HL-60 (cell line): Measurements from ENCODE around the gene OR13C8.
"Not testable (repeated sequence)": the region's sequence is repeated elsewhere in the genome, so short reads cannot be mapped to it uniquely, and the experiment has no call there.

Experiments
- DNase-seq, 2 experiments: peaks; one replicate each; pipeline ENCODE4 v3.0.0-alpha.2; 2010 to 2020; ENCODE audit warnings: low read depth in 1 of 2, low spot score in 1 of 2
- H3K27ac ChIP-seq: fragments of 250-450 bp; sonication (Bioruptor Pico); replicated peaks from 2 replicates; pipeline ENCODE4 v1.5.1; 2020; ENCODE audit warnings: mild to moderate bottlenecking, moderate library complexity
- H3K27me3 ChIP-seq: fragments of 250-450 bp; sonication (Bioruptor Pico); 2 replicates; pipeline ENCODE4 v1.5.1; 2021; ENCODE audit warnings: mild to moderate bottlenecking, moderate library complexity; ENCODE audit not compliant: insufficient read depth, poor library complexity, severe bottlenecking
- H3K4me3 ChIP-seq: replicated peaks from 2 replicates; pipeline ENCODE4 v1.5.1; 2011; ENCODE audit warnings: mild to moderate bottlenecking, control low read depth, low read length; ENCODE audit not compliant: insufficient read depth
- GABPA ChIP-seq: IDR thresholded peaks from 2 replicates; pipeline ENCODE4 v1.6.1; 2012; ENCODE audit warnings: low read depth
- POLR2AphosphoS5 ChIP-seq: IDR thresholded peaks from 2 replicates; pipeline ENCODE4 v1.6.1; 2012; ENCODE audit warnings: low read depth
- SPI1 ChIP-seq: IDR thresholded peaks from 2 replicates; pipeline ENCODE4 v1.6.1; 2012; ENCODE audit warnings: low read depth, mild to moderate bottlenecking, borderline replicate concordance
- long read RNA-seq: library from polyadenylated mRNA; unstranded; transcript quantifications from one replicate; pipeline ENCODE4 v2.0.0, GENCODE V29; 2020
- TF ChIP-seq, protein P1 (sequence below): IDR thresholded peaks from one replicate; pipeline ENCODE4 v1.5.1; 2011; ENCODE audit warnings: low read length, control low read depth, inconsistent platforms; ENCODE audit not compliant: insufficient read depth
- TF ChIP-seq, protein P2 (sequence below): IDR thresholded peaks from 2 replicates; pipeline ENCODE4 v1.6.1; 2012; ENCODE audit warnings: low read depth; ENCODE audit not compliant: insufficient replicate concordance

The OR13C8 gene
- long read RNA-seq: 0 reads

DNA sequence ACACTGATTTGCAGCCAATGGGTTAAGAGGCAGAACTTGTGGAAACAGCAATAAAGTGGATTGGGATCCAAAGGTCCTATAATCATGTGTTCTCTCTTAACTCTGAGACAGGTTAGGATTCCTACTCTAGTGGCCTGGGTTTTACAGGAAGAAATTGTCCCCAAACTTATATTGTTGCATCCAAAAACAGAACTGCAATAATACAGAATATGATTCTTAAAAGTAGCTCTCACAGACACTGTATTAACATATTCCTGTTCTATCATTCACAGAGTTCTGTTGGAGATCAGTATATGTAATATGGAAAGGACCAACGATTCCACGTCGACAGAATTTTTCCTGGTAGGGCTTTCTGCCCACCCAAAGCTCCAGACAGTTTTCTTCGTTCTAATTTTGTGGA lies at the start of gene OR13C8:
Gene OR13C8, plus strand, starts transcription at position 301 of the 400 bp plus-strand sequence. Its CDS starts 0 bp downstream, at position 301.
- DNase-seq: no peak
- no peaks in the 10 kb centered on the region for H3K27me3 ChIP-seq

DNA sequence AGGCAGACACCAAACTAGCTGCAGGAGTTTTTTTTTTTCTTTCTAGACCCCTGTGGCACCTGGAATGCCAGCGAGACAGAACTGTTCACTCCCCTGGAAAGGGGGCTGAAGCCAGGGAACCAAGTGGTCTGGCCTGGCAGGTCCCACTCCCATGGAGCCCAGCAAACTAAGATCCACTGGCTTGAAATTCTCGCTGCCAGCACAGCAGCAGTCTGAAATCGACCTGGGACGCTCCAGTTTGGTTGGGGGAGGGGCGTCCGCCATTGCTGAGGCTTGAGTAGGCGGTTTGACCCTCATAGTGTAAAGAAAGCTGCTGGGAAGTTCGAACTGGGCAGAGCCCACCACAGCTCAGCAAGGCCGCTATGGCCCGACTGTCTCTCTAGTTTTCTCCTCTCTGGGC lies 48.7 kb upstream of the OR13C8 start:
- not testable (repeated sequence) for H3K27ac ChIP-seq, H3K27me3 ChIP-seq, DNase-seq, H3K4me3 ChIP-seq

More for the DNA sequence above, at the start of gene OR13C8:
- TF ChIP-seq, protein P1, sequence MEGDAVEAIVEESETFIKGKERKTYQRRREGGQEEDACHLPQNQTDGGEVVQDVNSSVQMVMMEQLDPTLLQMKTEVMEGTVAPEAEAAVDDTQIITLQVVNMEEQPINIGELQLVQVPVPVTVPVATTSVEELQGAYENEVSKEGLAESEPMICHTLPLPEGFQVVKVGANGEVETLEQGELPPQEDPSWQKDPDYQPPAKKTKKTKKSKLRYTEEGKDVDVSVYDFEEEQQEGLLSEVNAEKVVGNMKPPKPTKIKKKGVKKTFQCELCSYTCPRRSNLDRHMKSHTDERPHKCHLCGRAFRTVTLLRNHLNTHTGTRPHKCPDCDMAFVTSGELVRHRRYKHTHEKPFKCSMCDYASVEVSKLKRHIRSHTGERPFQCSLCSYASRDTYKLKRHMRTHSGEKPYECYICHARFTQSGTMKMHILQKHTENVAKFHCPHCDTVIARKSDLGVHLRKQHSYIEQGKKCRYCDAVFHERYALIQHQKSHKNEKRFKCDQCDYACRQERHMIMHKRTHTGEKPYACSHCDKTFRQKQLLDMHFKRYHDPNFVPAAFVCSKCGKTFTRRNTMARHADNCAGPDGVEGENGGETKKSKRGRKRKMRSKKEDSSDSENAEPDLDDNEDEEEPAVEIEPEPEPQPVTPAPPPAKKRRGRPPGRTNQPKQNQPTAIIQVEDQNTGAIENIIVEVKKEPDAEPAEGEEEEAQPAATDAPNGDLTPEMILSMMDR: no peak
- TF ChIP-seq POLR2AphosphoS5 (no peak), SPI1 (no peak), GABPA (no peak)
- TF ChIP-seq, protein P2, sequence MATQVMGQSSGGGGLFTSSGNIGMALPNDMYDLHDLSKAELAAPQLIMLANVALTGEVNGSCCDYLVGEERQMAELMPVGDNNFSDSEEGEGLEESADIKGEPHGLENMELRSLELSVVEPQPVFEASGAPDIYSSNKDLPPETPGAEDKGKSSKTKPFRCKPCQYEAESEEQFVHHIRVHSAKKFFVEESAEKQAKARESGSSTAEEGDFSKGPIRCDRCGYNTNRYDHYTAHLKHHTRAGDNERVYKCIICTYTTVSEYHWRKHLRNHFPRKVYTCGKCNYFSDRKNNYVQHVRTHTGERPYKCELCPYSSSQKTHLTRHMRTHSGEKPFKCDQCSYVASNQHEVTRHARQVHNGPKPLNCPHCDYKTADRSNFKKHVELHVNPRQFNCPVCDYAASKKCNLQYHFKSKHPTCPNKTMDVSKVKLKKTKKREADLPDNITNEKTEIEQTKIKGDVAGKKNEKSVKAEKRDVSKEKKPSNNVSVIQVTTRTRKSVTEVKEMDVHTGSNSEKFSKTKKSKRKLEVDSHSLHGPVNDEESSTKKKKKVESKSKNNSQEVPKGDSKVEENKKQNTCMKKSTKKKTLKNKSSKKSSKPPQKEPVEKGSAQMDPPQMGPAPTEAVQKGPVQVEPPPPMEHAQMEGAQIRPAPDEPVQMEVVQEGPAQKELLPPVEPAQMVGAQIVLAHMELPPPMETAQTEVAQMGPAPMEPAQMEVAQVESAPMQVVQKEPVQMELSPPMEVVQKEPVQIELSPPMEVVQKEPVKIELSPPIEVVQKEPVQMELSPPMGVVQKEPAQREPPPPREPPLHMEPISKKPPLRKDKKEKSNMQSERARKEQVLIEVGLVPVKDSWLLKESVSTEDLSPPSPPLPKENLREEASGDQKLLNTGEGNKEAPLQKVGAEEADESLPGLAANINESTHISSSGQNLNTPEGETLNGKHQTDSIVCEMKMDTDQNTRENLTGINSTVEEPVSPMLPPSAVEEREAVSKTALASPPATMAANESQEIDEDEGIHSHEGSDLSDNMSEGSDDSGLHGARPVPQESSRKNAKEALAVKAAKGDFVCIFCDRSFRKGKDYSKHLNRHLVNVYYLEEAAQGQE: no peak
- Histone ChIP-seq H3K27ac (no peak within 1 kb of the TSS), H3K4me3 (no peak within 1 kb of the TSS)

GRCh38 chr9:104527109-104527508 lies 41.9 kb upstream of the OR13C8 start, which contains the start of gene OR13C4:
OR13C4 (minus strand) TSS chr9:104527209; CDS start chr9:104527209, 0 bp downstream.
- no peaks in the 10 kb centered on the region for H3K27me3 ChIP-seq
- TF ChIP-seq, protein P2: no peak
- TF ChIP-seq GABPA (no peak), POLR2AphosphoS5 (no peak), SPI1 (no peak)
- TF ChIP-seq, protein P1: no peak
- no peak within 1 kb of the TSS for H3K27ac ChIP-seq
- no peak for DNase-seq
- H3K4me3 ChIP-seq: no peak within 1 kb of the TSS

DNA sequence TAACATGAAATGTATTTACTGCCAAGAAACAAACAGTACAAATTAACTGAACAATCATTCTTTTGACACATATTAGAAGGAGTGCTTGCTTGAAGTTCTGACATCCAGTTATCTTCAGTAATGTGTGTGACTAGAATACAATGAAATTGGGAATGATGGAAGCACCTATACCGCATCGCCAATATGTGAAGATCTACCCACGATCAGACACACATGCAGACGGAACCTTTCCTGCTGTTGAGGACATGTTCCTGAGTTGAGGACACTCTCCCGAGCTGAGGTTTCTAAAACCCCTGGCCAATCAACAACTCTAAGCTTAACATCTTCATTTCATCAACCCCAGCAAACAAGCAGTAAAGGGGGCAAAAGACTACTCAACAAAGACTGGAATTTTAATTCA lies 32.2 kb upstream of the OR13C8 start, which contains the start of gene OR13C3:
Gene OR13C3, minus strand, starts transcription at position 101 of the 400 bp plus-strand sequence. CDS start 133 bp downstream, outside the sequence.
- TF ChIP-seq SPI1 (no peak), POLR2AphosphoS5 (no peak), GABPA (no peak)
- TF ChIP-seq, protein P2: no peak
- TF ChIP-seq, protein P1: no peak
- H3K4me3 ChIP-seq: no peak within 1 kb of the TSS
- no peaks in the 10 kb centered on the region for H3K27me3 ChIP-seq
- H3K27ac ChIP-seq: no peak within 1 kb of the TSS
- DNase-seq: no peak
